ENCODE measurements around the gene BUD23.

Gene BUD23

GRCh38 chr7:73739387-73739767 is 56.0 kb downstream of the BUD23 start:
- peak overlapping the region; percentile 72 for H3K4me3 ChIP-seq (ENCODE audit: low read depth, low read length)
- TF ChIP-seq CTCF (IDR thresholded peaks at IDR 0.05; ENCODE audit: low read depth, low read length) (no peak), POLR2A (IDR thresholded peaks at IDR 0.05; ENCODE audit: extremely low read depth, insufficient read length) (no peak), MAX (IDR thresholded peaks at IDR 0.05; ENCODE audit: low read depth, low read length) (no peak), MYC (IDR thresholded peaks at IDR 0.05; ENCODE audit: low read depth, low read length) (no peak)
- no peak for DNase-seq (ENCODE audit: low read depth)

- no peak for TF ChIP-seq MAX (IDR thresholded peaks at IDR 0.05; ENCODE audit: low read depth, low read length)
- TF ChIP-seq MYC (IDR thresholded peaks at IDR 0.05; ENCODE audit: low read depth, low read length), result no peak
- no peak for TF ChIP-seq POLR2A (IDR thresholded peaks at IDR 0.05; ENCODE audit: extremely low read depth, insufficient read length)
- no peak for TF ChIP-seq CTCF (IDR thresholded peaks at IDR 0.05; ENCODE audit: low read depth, low read length)
- no peak overlapping the region for H3K4me3 ChIP-seq (ENCODE audit: low read depth, low read length)
- DNase-seq (ENCODE audit: low read depth), result no peak
Measured at GRCh38 chr7:73740212-73740611, 56.8 kb downstream of the BUD23 start.

- H3K4me3 ChIP-seq (ENCODE audit: low read depth, low read length), result no peak overlapping the region
- DNase-seq (ENCODE audit: low read depth), result no peak
- TF ChIP-seq CTCF (IDR thresholded peaks at IDR 0.05; ENCODE audit: low read depth, low read length) (no peak), POLR2A (IDR thresholded peaks at IDR 0.05; ENCODE audit: extremely low read depth, insufficient read length) (no peak), MYC (IDR thresholded peaks at IDR 0.05; ENCODE audit: low read depth, low read length) (no peak), MAX (IDR thresholded peaks at IDR 0.05; ENCODE audit: low read depth, low read length) (no peak)
Measured at GRCh38 chr7:73740771-73741170, 57.4 kb downstream of the BUD23 start.

GRCh38 chr7:73741600-73741999 is 58.2 kb downstream of the BUD23 start:
- TF ChIP-seq MYC (IDR thresholded peaks at IDR 0.05; ENCODE audit: low read depth, low read length), result no peak
- TF ChIP-seq MAX (IDR thresholded peaks at IDR 0.05; ENCODE audit: low read depth, low read length), result no peak
- no peak for TF ChIP-seq CTCF (IDR thresholded peaks at IDR 0.05; ENCODE audit: low read depth, low read length)
- no peak for TF ChIP-seq POLR2A (IDR thresholded peaks at IDR 0.05; ENCODE audit: extremely low read depth, insufficient read length)

GRCh38 chr7:73742338-73742752 is 58.9 kb downstream of the BUD23 start:
- no peak overlapping the region for H3K4me3 ChIP-seq (ENCODE audit: low read depth, low read length)
- DNase-seq (ENCODE audit: low read depth), result no peak
- TF ChIP-seq MAX (IDR thresholded peaks at IDR 0.05; ENCODE audit: low read depth, low read length) (no peak), POLR2A (IDR thresholded peaks at IDR 0.05; ENCODE audit: extremely low read depth, insufficient read length) (no peak), CTCF (IDR thresholded peaks at IDR 0.05; ENCODE audit: low read depth, low read length) (no peak), MYC (IDR thresholded peaks at IDR 0.05; ENCODE audit: low read depth, low read length) (no peak)

More at GRCh38 chr7:73741600-73741999, 58.2 kb downstream of the BUD23 start:
- no peak for DNase-seq (ENCODE audit: low read depth)
- H3K4me3 ChIP-seq (ENCODE audit: low read depth, low read length), result no peak overlapping the region

Measured in NB4 (cell line).